ENCODE measurements around the gene HJV. TPM values are rescaled to one million over a fixed set of nuclear protein-coding genes. Genes with fewer than 3 reads are reported as not detected.

Gene HJV
- total RNA-seq, 1 experiment from 2014 or later = not detected

DNA sequence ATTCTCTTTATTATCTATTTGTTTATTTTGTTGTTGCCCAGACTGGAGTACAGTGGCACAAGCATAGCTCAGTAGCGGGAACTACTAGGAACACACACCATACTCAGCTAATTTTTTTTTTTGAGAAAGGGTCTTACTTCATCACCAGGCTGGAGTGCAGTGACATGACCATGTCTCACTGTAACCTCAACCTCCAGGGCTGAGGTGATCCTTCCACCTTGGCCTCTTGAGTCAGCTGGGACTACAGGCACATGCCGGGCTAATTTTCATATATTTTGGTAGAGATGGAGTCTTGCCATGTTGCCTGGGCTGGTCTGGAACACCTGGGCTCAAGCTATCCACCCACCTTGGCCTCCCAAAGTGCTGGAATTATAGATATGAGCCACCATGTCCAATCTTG, 19.8 kb downstream of the HJV start:
- H4K5ac ChIP-seq (ENCODE audit: insufficient read length, low read depth, low read length) = no peak overlapping the region
- H4K91ac ChIP-seq (ENCODE audit: insufficient read length, low read depth, low read length) = no peak overlapping the region
- H3K23ac ChIP-seq (ENCODE audit: insufficient read length, low read depth, low read length) = no peak overlapping the region
- H3K18ac ChIP-seq (ENCODE audit: insufficient read length, low read depth, low read length) = no peak overlapping the region
- H2BK12ac ChIP-seq (ENCODE audit: insufficient read length, low read depth, low read length) = no peak overlapping the region
- H2BK15ac ChIP-seq (ENCODE audit: low read depth, low read length) = no peak overlapping the region
- H3K27me3 ChIP-seq (ENCODE audit: insufficient read depth, low read length) = no peaks in the 10 kb centered on the region
- no peaks in the 10 kb centered on the region for H3K79me1 ChIP-seq (ENCODE audit: insufficient read depth, low read depth, low read length, poor library complexity, severe bottlenecking)
- no peak overlapping the region for H3K14ac ChIP-seq (ENCODE audit: insufficient read depth, low read length)
- H3K9me3 ChIP-seq (ENCODE audit: control insufficient read depth, low read depth, low read length) = no peaks in the 10 kb centered on the region
- no peaks in the 10 kb centered on the region for H3K9me3 Mint-ChIP-seq
- no peak overlapping the region for H3K4me2 ChIP-seq (ENCODE audit: insufficient read depth, insufficient read length, low read length)
- H2BK120ac ChIP-seq (ENCODE audit: low read depth, low read length, poor library complexity, severe bottlenecking) = no peak overlapping the region
- no peak overlapping the region for H3K4me3 Mint-ChIP-seq
- H4K20me1 ChIP-seq (ENCODE audit: control insufficient read depth, insufficient read depth, insufficient read length) = no peaks in the 10 kb centered on the region
- no peak overlapping the region for H2BK5ac ChIP-seq (ENCODE audit: insufficient read length, low read length)
- no CpG with 5 or more reads among the region's 2 CpGs for WGBS (ENCODE audit: extremely low coverage, insufficient read length, low lambda C conversion rate)
- peaks cover 5% of the 10 kb centered on the region; the same call in 1 of the 2 replicates for H3K4me1 ChIP-seq (ENCODE audit: insufficient read depth, low read length)
- no peaks in the 10 kb centered on the region for H3K27me3 Mint-ChIP-seq (ENCODE audit: low read depth)
- no peak overlapping the region for H3K27ac Mint-ChIP-seq
- no peak overlapping the region for H3K56ac ChIP-seq (ENCODE audit: insufficient read length, low read depth, low read length)
- no peaks in the 10 kb centered on the region for H3K36me3 Mint-ChIP-seq (ENCODE audit: insufficient read depth in 1 of 3, low read depth in 3 of 3)
- no peaks in the 10 kb centered on the region for H3K79me2 ChIP-seq (ENCODE audit: insufficient read depth, low read length)
- no peak for DNase-seq
- H2AFZ ChIP-seq (ENCODE audit: low read length) = no peak overlapping the region
- H2AK5ac ChIP-seq (ENCODE audit: insufficient read length, low read length) = no peak overlapping the region
- H3K4ac ChIP-seq (ENCODE audit: low read depth, low read length) = no peak overlapping the region
- H3K27ac ChIP-seq (ENCODE audit: insufficient read length, low read depth, low read length) = no peak overlapping the region
- H3K9ac ChIP-seq (ENCODE audit: extremely low read depth, insufficient read length, low read length) = no peak overlapping the region
- H3K4me1 Mint-ChIP-seq = peaks cover 23 to 24% of the 10 kb centered on the region in 2 experiments
- TF ChIP-seq, protein P1, sequence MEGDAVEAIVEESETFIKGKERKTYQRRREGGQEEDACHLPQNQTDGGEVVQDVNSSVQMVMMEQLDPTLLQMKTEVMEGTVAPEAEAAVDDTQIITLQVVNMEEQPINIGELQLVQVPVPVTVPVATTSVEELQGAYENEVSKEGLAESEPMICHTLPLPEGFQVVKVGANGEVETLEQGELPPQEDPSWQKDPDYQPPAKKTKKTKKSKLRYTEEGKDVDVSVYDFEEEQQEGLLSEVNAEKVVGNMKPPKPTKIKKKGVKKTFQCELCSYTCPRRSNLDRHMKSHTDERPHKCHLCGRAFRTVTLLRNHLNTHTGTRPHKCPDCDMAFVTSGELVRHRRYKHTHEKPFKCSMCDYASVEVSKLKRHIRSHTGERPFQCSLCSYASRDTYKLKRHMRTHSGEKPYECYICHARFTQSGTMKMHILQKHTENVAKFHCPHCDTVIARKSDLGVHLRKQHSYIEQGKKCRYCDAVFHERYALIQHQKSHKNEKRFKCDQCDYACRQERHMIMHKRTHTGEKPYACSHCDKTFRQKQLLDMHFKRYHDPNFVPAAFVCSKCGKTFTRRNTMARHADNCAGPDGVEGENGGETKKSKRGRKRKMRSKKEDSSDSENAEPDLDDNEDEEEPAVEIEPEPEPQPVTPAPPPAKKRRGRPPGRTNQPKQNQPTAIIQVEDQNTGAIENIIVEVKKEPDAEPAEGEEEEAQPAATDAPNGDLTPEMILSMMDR (conservative IDR thresholded peaks at IDR 0.05) = no peak
- no peak overlapping the region for H2BK20ac ChIP-seq (ENCODE audit: low read depth, low read length, poor library complexity, severe bottlenecking)
- H3T11ph ChIP-seq (ENCODE audit: low read length) = no peak overlapping the region
- H3K23me2 ChIP-seq (ENCODE audit: insufficient read length, low read depth, low read length, poor library complexity, severe bottlenecking) = peaks cover 6% of the 10 kb centered on the region
- H4K8ac ChIP-seq (replicated peaks; ENCODE audit: insufficient read length, low read depth, low read length) = no peak overlapping the region

Data from H9 (cell line).